Stimulated activated naive CD8-positive, alpha-beta T cell treated with anti-CD3 and anti-CD28 coated beads, Interleukin-15, Interleukin-2, amounts not matched to agents 100 U/mL and 50 U/mL, for 24 hours (primary cell): Measurements from ENCODE around the gene EXOC2.

ENCODE experiments used
- ATAC-seq: fragments of 150-1000 bp; cut with Tn5 transposase; one replicate; pipeline ENCODE4 v1.10.0; 2021
- DNase-seq: peaks from one replicate; pipeline ENCODE4 v3.0.0; 2021

The EXOC2 gene

GRCh38 chr6:445571-446417 is 247.1 kb downstream of the EXOC2 start:
- DNase-seq (no peak), ATAC-seq (no peak)

- peak; percentile 65 for DNase-seq
- peak; percentile 50 for ATAC-seq
Observed at GRCh38 chr6:444653-445275, 248.2 kb downstream of the EXOC2 start.

GRCh38 chr6:443621-444159 is 249.2 kb downstream of the EXOC2 start:
- no peak for ATAC-seq
- DNase-seq, result no peak

- DNase-seq, result no peak
Observed at GRCh38 chr6:441126-441920, 251.6 kb downstream of the EXOC2 start.

GRCh38 chr6:439641-440167 is 253.2 kb downstream of the EXOC2 start:
- no peak for DNase-seq
- ATAC-seq, result no peak

More at GRCh38 chr6:441126-441920, 251.6 kb downstream of the EXOC2 start:
- ATAC-seq, result no peak

GRCh38 chr6:438634-439170 is 254.2 kb downstream of the EXOC2 start:
- ATAC-seq (no peak), DNase-seq (no peak)

GRCh38 chr6:437037-437392 is 255.9 kb downstream of the EXOC2 start:
- no peak for DNase-seq

GRCh38 chr6:436308-437036 is 256.5 kb downstream of the EXOC2 start:
- ATAC-seq (no peak), DNase-seq (peak; percentile 4)

More at GRCh38 chr6:437037-437392, 255.9 kb downstream of the EXOC2 start:
- no peak for ATAC-seq

- DNase-seq (peak; percentile 1), ATAC-seq (no peak)
Observed at GRCh38 chr6:435441-436307, 257.3 kb downstream of the EXOC2 start.
